HL-60 (cell line): ENCODE results near the gene ROS1.

Experiments used
- DNase-seq, 2 experiments: peaks; one replicate each; pipeline ENCODE4 v3.0.0-alpha.2; 2010 to 2020; ENCODE audit warnings: low read depth in 1 of 2, low spot score in 1 of 2
- H3K27ac ChIP-seq: fragments of 250-450 bp; sonication (Bioruptor Pico); replicated peaks from 2 replicates; pipeline ENCODE4 v1.5.1; 2020; ENCODE audit warnings: mild to moderate bottlenecking, moderate library complexity
- H3K27me3 ChIP-seq: fragments of 250-450 bp; sonication (Bioruptor Pico); 2 replicates; pipeline ENCODE4 v1.5.1; 2021; ENCODE audit warnings: mild to moderate bottlenecking, moderate library complexity; ENCODE audit not compliant: insufficient read depth, poor library complexity, severe bottlenecking
- H3K4me3 ChIP-seq: replicated peaks from 2 replicates; pipeline ENCODE4 v1.5.1; 2011; ENCODE audit warnings: mild to moderate bottlenecking, control low read depth, low read length; ENCODE audit not compliant: insufficient read depth
- CTCF ChIP-seq: IDR thresholded peaks from one replicate; pipeline ENCODE4 v1.5.1; 2011; ENCODE audit warnings: low read length, control low read depth, inconsistent platforms; ENCODE audit not compliant: insufficient read depth
- GABPA ChIP-seq: IDR thresholded peaks from 2 replicates; pipeline ENCODE4 v1.6.1; 2012; ENCODE audit warnings: low read depth
- POLR2AphosphoS5 ChIP-seq: IDR thresholded peaks from 2 replicates; pipeline ENCODE4 v1.6.1; 2012; ENCODE audit warnings: low read depth
- REST ChIP-seq: IDR thresholded peaks from 2 replicates; pipeline ENCODE4 v1.6.1; 2012; ENCODE audit warnings: low read depth; ENCODE audit not compliant: insufficient replicate concordance
- SPI1 ChIP-seq: IDR thresholded peaks from 2 replicates; pipeline ENCODE4 v1.6.1; 2012; ENCODE audit warnings: low read depth, mild to moderate bottlenecking, borderline replicate concordance

Gene ROS1

GRCh38 chr6:117275711-117276110, 150.0 kb downstream of the ROS1 start:
- H3K27me3 ChIP-seq, result peaks cover 36% of the 10 kb centered on the region
- no peak overlapping the region for H3K4me3 ChIP-seq
- H3K27ac ChIP-seq, result no peak overlapping the region
- TF ChIP-seq SPI1 (no peak), REST (no peak), POLR2AphosphoS5 (no peak), CTCF (no peak), GABPA (no peak)
- no peak for DNase-seq

GRCh38 chr6:117275205-117275604, 150.5 kb downstream of the ROS1 start:
- no peak for DNase-seq
- Histone ChIP-seq H3K27me3 (peaks cover 33% of the 10 kb centered on the region), H3K27ac (no peak overlapping the region), H3K4me3 (no peak overlapping the region)
- TF ChIP-seq GABPA (no peak), CTCF (no peak), POLR2AphosphoS5 (no peak), SPI1 (no peak), REST (no peak)

- no peak for TF ChIP-seq SPI1
- no peak for TF ChIP-seq POLR2AphosphoS5
- TF ChIP-seq REST, result no peak
- TF ChIP-seq GABPA, result no peak
- TF ChIP-seq CTCF, result no peak
- Histone ChIP-seq H3K27me3 (peaks cover 40% of the 10 kb centered on the region), H3K27ac (no peak overlapping the region), H3K4me3 (no peak overlapping the region)
- no peak for DNase-seq
These were observed 152.9 kb downstream of the ROS1 start for GRCh38 chr6:117272891-117273290.
